Measurements from ENCODE around the gene KLRG1.

- TF ChIP-seq CTCF (IDR thresholded peaks at IDR 0.05), result no peak
- no peak for TF ChIP-seq POLR2A (IDR thresholded peaks at IDR 0.05)
- no peak for TF ChIP-seq POLR2AphosphoS5 (IDR thresholded peaks at IDR 0.05)
- TF ChIP-seq EP300 (IDR thresholded peaks at IDR 0.05), result no peak
These were observed 40.5 kb upstream of the KLRG1 start for GRCh38 chr12:8948701-8949341.

Measured in upper lobe of left lung (tissue), 4 donors.